Naive thymus-derived CD4-positive, alpha-beta T cell (primary cell): ENCODE measurements around the gene OASL. TPM values are rescaled to one million over a fixed set of nuclear protein-coding genes. Genes with fewer than 3 reads are reported as not detected.

Source experiments
- ATAC-seq: fragments of 150-1000 bp; cut with Tn5 transposase; 2 replicates; pipeline ENCODE4 v1.10.0; 2021; ENCODE audit warnings: mild to moderate bottlenecking, moderate library complexity
- CTCF ChIA-PET: fragments of 350-600 bp; sonication (Branson Sonifier 250); formaldehyde crosslinking; loops from one replicate; lab custom pipeline; 2021; ENCODE audit warnings: antibody characterized with exemption; lab: Charles Lee
- POLR2A ChIA-PET: fragments of 350-600 bp; sonication (Branson Sonifier 250); formaldehyde crosslinking; loops from one replicate; lab custom pipeline; 2021; ENCODE audit warnings: antibody characterized with exemption, inconsistent platforms; lab: Charles Lee
- DNase-seq, 9 donors: peaks; one replicate each; pipeline versions ENCODE4 v3.0.0 to v3.0.0-alpha.2; 2020 to 2022; ENCODE audit warnings: mixed read lengths in 1 of 9
- H3K27ac ChIP-seq: one replicate; pipeline ENCODE4 v1.7.0; 2013; ENCODE audit warnings: mild to moderate bottlenecking, low read depth, low read length, moderate library complexity
- H3K27me3 ChIP-seq, 2 donors: one replicate each; pipeline ENCODE4 v1.7.0; 2013; ENCODE audit warnings: low read length in 2 of 2, mild to moderate bottlenecking in 2 of 2, moderate library complexity in 2 of 2; ENCODE audit not compliant: control insufficient read depth in 2 of 2, insufficient read depth in 2 of 2
- H3K36me3 ChIP-seq, 3 experiments: 1 replicate in 2 of 3; 2 replicates in 1 of 3; pipeline ENCODE4 v1.7.0; 2013; ENCODE audit warnings: low read length in 3 of 3, mild to moderate bottlenecking in 3 of 3, moderate library complexity in 1 of 3; ENCODE audit not compliant: insufficient read depth in 3 of 3, control insufficient read depth in 2 of 3
- H3K4me1 ChIP-seq, 2 donors: one replicate each; pipeline ENCODE4 v1.7.0; 2013; ENCODE audit warnings: low read length in 2 of 2, mild to moderate bottlenecking in 2 of 2, moderate library complexity in 1 of 2; ENCODE audit not compliant: control insufficient read depth in 2 of 2, insufficient read depth in 2 of 2
- H3K4me3 ChIP-seq: 2 replicates; pipeline ENCODE4 v1.7.0; 2013; ENCODE audit warnings: mild to moderate bottlenecking, low read length
- H3K9me3 ChIP-seq, 3 experiments: 1 replicate in 2 of 3; 2 replicates in 1 of 3; pipeline ENCODE4 v1.7.0; 2013; ENCODE audit warnings: low read length in 3 of 3; ENCODE audit not compliant: control insufficient read depth in 2 of 3
- H3K27ac Mint-ChIP-seq, 9 donors: one replicate each; pipeline ENCODE4 v1.8.0; 2020 to 2022; ENCODE audit warnings: mixed read lengths in 9 of 9, mild to moderate bottlenecking in 8 of 9, moderate library complexity in 5 of 9, inconsistent platforms in 2 of 9
- H3K27me3 Mint-ChIP-seq, 5 donors: one replicate each; pipeline ENCODE4 v1.8.0; 2021 to 2022; ENCODE audit warnings: mixed read lengths in 5 of 5, mild to moderate bottlenecking in 1 of 5
- H3K36me3 Mint-ChIP-seq, 5 donors: one replicate each; pipeline ENCODE4 v1.8.0; 2020 to 2022; ENCODE audit warnings: mixed read lengths in 5 of 5, mild to moderate bottlenecking in 3 of 5, inconsistent platforms in 1 of 5
- H3K4me1 Mint-ChIP-seq, 7 donors: one replicate each; pipeline ENCODE4 v1.8.0; 2020 to 2022; ENCODE audit warnings: mixed read lengths in 7 of 7, mild to moderate bottlenecking in 3 of 7, inconsistent platforms in 1 of 7
- H3K4me3 Mint-ChIP-seq, 10 donors: one replicate each; pipeline ENCODE4 v1.8.0; 2020 to 2022; ENCODE audit warnings: mild to moderate bottlenecking in 10 of 10, mixed read lengths in 10 of 10, moderate library complexity in 6 of 10, inconsistent platforms in 2 of 10
- H3K9me3 Mint-ChIP-seq, 11 donors: one replicate each; pipeline ENCODE4 v1.8.0; 2020 to 2022; ENCODE audit warnings: mixed read lengths in 11 of 11, mild to moderate bottlenecking in 4 of 11, inconsistent platforms in 1 of 11, moderate library complexity in 1 of 11
- intact Hi-C, 2 donors: fragments of 100-400 bp; cut with micrococcal nuclease; formaldehyde crosslinking; loops; one replicate each; pipeline ENCODE4 v1.15.1; 2023
- polyA plus RNA-seq, 2 donors: library from polyadenylated mRNA; unstranded; fragments of 300-500 nt; fragmentation: Illumina TruSeq; gene quantifications; one replicate each; pipeline ENCODE4 v1.2.3, GENCODE V29; 2021
- total RNA-seq, 6 experiments: library from RNA in 5 of 6; stranded (reverse) in 5 of 6; gene quantifications; 1 replicate in 5 of 6; 2 replicates in 1 of 6; pipeline ENCODE4 v1.2.3 and lab custom pipeline; 2021 to 2026

OASL gene
- total and polyA plus RNA-seq, 7 experiments from 2014 or later: 1.2 to 19.4 (median 2.8) TPM

- Histone ChIP-seq H3K27ac (peak overlapping the region; percentile 56), H3K4me1 (peaks cover 7 to 11% of the 10 kb centered on the region in 2 donors), H3K9me3 (no peaks in the 10 kb centered on the region), H3K4me3 (peak overlapping the region; percentile 74), H3K36me3 (no peaks in the 10 kb centered on the region), H3K27me3 (no peaks in the 10 kb centered on the region)
- peak overlapping the region; percentile 75 to 98 (median 91) for H3K27ac Mint-ChIP-seq
- DNase-seq (peak; percentile 28 to 78 (median 67)), ATAC-seq (peak; percentile 97)
- H3K4me1 Mint-ChIP-seq: peaks cover 9 to 31% (median 17%) of the 10 kb centered on the region in 7 donors
- CTCF ChIA-PET: interaction anchor here (0.6 to 5.7 kb wide), 17 partner anchors 9 to 913 kb away, joined by 3 to 71 read pairs (median 4); partner anchors contain the start of gene POP5
- peak overlapping the region; percentile 73 to 91 (median 85) for H3K4me3 Mint-ChIP-seq
- no peaks in the 10 kb centered on the region for H3K36me3 Mint-ChIP-seq
- no peaks in the 10 kb centered on the region for H3K9me3 Mint-ChIP-seq
- no peaks in the 10 kb centered on the region for H3K27me3 Mint-ChIP-seq
- POLR2A ChIA-PET: interaction anchor here (0.5 to 1.4 kb wide), 3 partner anchors 32 to 592 kb away, joined by 4 to 5 read pairs (median 4); no protein-coding TSS in a partner anchor
- intact Hi-C loops: loop anchor here (1.0 to 5.0 kb wide), 11 partner anchors 21 to 338 kb away; partner anchors contain the start of genes C12orf43 (in 2 of the 2), OASL (in 2 of the 2), CAMKK2 (in 1 of the 2) and SPPL3 (in 1 of the 2)
Measured at GRCh38 chr12:121060149-121061001, 21.3 kb upstream of the OASL start.

- Mint-ChIP-seq H3K27ac (peak overlapping the region in 7 of 9 donors; percentile 79 to 98 (median 95)), H3K4me1 (peaks cover 8 to 25% (median 9%) of the 10 kb centered on the region in 7 donors), H3K27me3 (no peaks in the 10 kb centered on the region), H3K4me3 (peak overlapping the region in 5 of 10 donors; percentile 6 to 88 (median 78)), H3K36me3 (no peaks in the 10 kb centered on the region), H3K9me3 (no peaks in the 10 kb centered on the region)
- Histone ChIP-seq H3K36me3 (no peaks in the 10 kb centered on the region), H3K27ac (no peak overlapping the region), H3K9me3 (no peaks in the 10 kb centered on the region), H3K4me1 (peaks cover 7 to 11% of the 10 kb centered on the region in 2 donors), H3K27me3 (no peaks in the 10 kb centered on the region), H3K4me3 (no peak overlapping the region)
- CTCF ChIA-PET: interaction anchor here (0.6 to 5.7 kb wide), 13 partner anchors 8 to 914 kb away, joined by 3 to 71 read pairs (median 4); partner anchors contain the start of gene POP5
- DNase-seq: no peak
- POLR2A ChIA-PET: interaction anchor here (0.5 to 1.4 kb wide), 3 partner anchors 33 to 591 kb away, joined by 4 to 5 read pairs (median 4); no protein-coding TSS in a partner anchor
- intact Hi-C loops: no loop called here
- ATAC-seq: no peak
Measured at GRCh38 chr12:121059031-121059898, 20.2 kb upstream of the OASL start.

- ATAC-seq: no peak
- Mint-ChIP-seq H3K4me1 (peaks cover 8 to 25% (median 9%) of the 10 kb centered on the region in 7 donors), H3K4me3 (no peak overlapping the region), H3K27me3 (no peaks in the 10 kb centered on the region), H3K27ac (peak overlapping the region in 1 of 9 donors; percentile 18), H3K9me3 (no peaks in the 10 kb centered on the region), H3K36me3 (no peaks in the 10 kb centered on the region)
- Histone ChIP-seq H3K27ac (no peak overlapping the region), H3K4me1 (peaks cover 7 to 11% of the 10 kb centered on the region in 2 donors), H3K4me3 (no peak overlapping the region), H3K27me3 (no peaks in the 10 kb centered on the region), H3K9me3 (no peaks in the 10 kb centered on the region), H3K36me3 (no peaks in the 10 kb centered on the region)
- CTCF ChIA-PET: interaction anchor here (5.7 kb wide), 1 partner anchor 39 kb away, joined by 71 read pairs; no protein-coding TSS in a partner anchor
- intact Hi-C loops: no loop called here
- DNase-seq: no peak
- POLR2A ChIA-PET: interaction anchor here (1.6 kb wide), 1 partner anchor 19 kb away, joined by 4 read pairs; no protein-coding TSS in a partner anchor
Measured at GRCh38 chr12:121057794-121058193, 18.7 kb upstream of the OASL start.

- no peaks in the 10 kb centered on the region for H3K36me3 ChIP-seq
- intact Hi-C loops: no loop called here
- DNase-seq (no peak), ATAC-seq (no peak)
- peaks cover 0 to 16% (median 0%) of the 10 kb centered on the region in 5 donors for H3K27me3 Mint-ChIP-seq
- ChIA-PET CTCF (no interaction called here), POLR2A (no interaction called here)
- no peaks in the 10 kb centered on the region for H3K27me3 ChIP-seq
- H3K9me3 ChIP-seq: no peaks in the 10 kb centered on the region
- no peak overlapping the region for H3K4me3 ChIP-seq
- H3K9me3 Mint-ChIP-seq: no peaks in the 10 kb centered on the region
- no peak overlapping the region for H3K27ac Mint-ChIP-seq
- peaks cover 0 to 3% (median 0%) of the 10 kb centered on the region in 7 donors for H3K4me1 Mint-ChIP-seq
- H3K36me3 Mint-ChIP-seq: no peaks in the 10 kb centered on the region
- no peaks in the 10 kb centered on the region for H3K4me1 ChIP-seq
- H3K27ac ChIP-seq: no peak overlapping the region
- H3K4me3 Mint-ChIP-seq: no peak overlapping the region
Measured at GRCh38 chr12:121053706-121054105, 14.7 kb upstream of the OASL start.

- Histone ChIP-seq H3K4me1 (no peaks in the 10 kb centered on the region), H3K36me3 (no peaks in the 10 kb centered on the region), H3K9me3 (no peaks in the 10 kb centered on the region), H3K27ac (no peak overlapping the region), H3K27me3 (no peaks in the 10 kb centered on the region), H3K4me3 (no peak overlapping the region)
- CTCF ChIA-PET: interaction anchor here (2.2 kb wide), 1 partner anchor 10 kb away, joined by 11 read pairs; no protein-coding TSS in a partner anchor
- no peak for ATAC-seq
- Mint-ChIP-seq H3K27me3 (peaks cover 0 to 16% (median 0%) of the 10 kb centered on the region in 5 donors), H3K27ac (no peak overlapping the region), H3K4me3 (no peak overlapping the region), H3K4me1 (peaks cover 0 to 6% (median 3%) of the 10 kb centered on the region in 7 donors), H3K36me3 (no peaks in the 10 kb centered on the region), H3K9me3 (no peaks in the 10 kb centered on the region)
- no peak for DNase-seq
- POLR2A ChIA-PET: no interaction called here
- intact Hi-C loops: no loop called here
Measured at GRCh38 chr12:121050725-121051124, 11.7 kb upstream of the OASL start.

GRCh38 chr12:121048442-121048841 is 9.4 kb upstream of the OASL start:
- Histone ChIP-seq H3K4me1 (no peaks in the 10 kb centered on the region), H3K27me3 (no peaks in the 10 kb centered on the region), H3K4me3 (no peak overlapping the region), H3K27ac (no peak overlapping the region), H3K36me3 (no peaks in the 10 kb centered on the region), H3K9me3 (no peaks in the 10 kb centered on the region)
- Mint-ChIP-seq H3K4me3 (peak overlapping the region in 9 of 10 donors; percentile 23 to 86 (median 46)), H3K36me3 (no peaks in the 10 kb centered on the region), H3K4me1 (peaks cover 0 to 13% (median 7%) of the 10 kb centered on the region in 7 donors), H3K27me3 (peaks cover 0 to 35% (median 0%) of the 10 kb centered on the region in 5 donors), H3K9me3 (no peaks in the 10 kb centered on the region), H3K27ac (peak overlapping the region in 6 of 9 donors; percentile 32 to 94 (median 72))
- ATAC-seq (peak; percentile 27), DNase-seq (no peak)
- ChIA-PET POLR2A (no interaction called here), CTCF (interaction anchor here (0.5 to 0.7 kb wide), 2 partner anchors 34 to 366 kb away, joined by 3 to 4 read pairs; no protein-coding TSS in a partner anchor)
- intact Hi-C loops: no loop called here
